RPMI7951 (cell line): Measurements from ENCODE around the gene BCAS3. TPM values are rescaled to one million over a fixed set of nuclear protein-coding genes. Genes with fewer than 3 reads are reported as not detected.

ENCODE experiments used
- DNase-seq: peaks from one replicate; pipeline ENCODE4 v3.0.0-alpha.2; 2012; ENCODE audit warnings: low read depth
- total RNA-seq: library from RNA; depleted of rRNA; stranded (reverse); fragments of >200 nt; shearing (Covaris generic); gene quantifications from 2 replicates; pipeline ENCODE4 v1.2.3, GENCODE V29; 2014

Gene BCAS3
- total RNA-seq, 1 experiment from 2014 or later = 11.2 TPM

DNA sequence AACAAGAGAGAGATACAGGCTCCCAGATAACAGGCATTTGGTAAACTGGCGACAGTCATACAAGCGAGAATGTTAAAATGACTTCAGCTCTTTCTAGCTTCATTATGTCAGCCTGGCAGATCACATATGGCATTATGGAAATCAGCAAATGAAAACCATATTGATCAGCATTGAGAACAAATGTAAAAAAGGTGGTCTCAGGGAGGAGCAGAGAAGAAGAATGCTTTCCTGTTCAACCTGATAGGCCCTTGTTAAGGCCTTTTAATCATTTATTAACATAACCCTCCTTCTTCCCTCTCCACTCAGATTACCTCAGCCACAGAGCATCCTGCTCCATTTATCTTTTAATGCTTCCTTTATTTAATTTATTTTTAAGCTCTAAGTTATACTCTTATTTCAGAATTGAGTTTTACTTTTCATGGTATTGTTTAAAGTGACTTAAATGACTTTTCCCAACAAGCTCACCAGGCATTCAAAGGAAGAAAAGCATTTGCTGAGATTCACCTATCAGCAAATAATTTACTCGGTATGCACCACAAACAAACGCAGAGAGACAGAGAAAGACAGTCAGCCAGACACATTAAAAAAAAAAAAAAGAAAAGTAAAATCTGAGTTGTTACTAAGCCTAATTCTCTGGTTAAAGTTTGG, 478.1 kb downstream of the BCAS3 start:
- DNase-seq = no peak

DNA sequence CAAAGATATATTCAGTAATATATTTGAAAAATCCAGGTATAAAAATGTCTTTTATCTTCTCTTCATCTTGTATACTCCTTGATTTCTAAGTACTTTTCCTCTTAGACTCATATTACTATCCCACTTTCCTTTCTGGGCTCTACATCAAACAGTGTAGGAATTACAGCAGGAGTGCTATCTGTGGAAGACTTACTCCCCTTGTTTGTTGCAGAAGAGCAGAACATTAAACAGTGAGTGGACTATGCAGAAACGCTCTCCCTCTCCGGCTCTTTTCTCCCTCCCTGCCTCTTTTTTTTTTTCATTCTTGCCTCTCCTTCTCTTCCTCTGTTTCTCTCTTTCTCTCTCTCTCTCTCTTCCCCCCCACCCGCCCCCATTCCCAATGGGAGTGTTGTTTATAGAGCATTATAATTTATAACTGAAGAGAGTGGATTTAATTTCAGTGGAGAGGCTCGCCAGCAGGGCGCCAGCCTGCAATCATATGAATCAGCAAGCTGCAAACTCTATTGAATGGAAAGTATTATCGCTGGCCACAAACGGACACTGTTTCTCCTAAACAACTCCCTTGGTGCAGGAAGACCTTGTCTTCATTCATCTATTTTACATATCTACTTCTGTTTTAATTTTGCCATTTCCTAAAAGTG, 479.7 kb downstream of the BCAS3 start:
- peak; percentile 75 for DNase-seq

DNA sequence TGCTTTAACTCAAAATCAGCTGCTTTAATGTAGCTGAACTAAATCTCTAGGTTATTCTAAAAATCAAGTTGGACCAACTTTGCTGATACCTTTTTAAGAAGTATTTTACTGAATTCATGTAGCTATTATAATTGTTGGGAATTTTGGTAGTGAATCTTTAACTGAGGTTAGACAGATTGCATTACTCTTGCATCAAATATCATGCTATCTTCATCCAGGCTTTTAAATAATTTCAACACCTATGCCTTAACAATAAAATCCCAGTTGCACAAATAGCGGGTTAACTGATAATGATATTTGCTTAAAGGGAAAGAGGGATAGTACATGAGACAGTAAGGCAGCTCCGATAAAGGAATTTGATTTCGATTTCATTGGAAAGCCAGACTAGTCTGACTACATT, 480.7 kb downstream of the BCAS3 start:
- peak; percentile 11 for DNase-seq

DNA sequence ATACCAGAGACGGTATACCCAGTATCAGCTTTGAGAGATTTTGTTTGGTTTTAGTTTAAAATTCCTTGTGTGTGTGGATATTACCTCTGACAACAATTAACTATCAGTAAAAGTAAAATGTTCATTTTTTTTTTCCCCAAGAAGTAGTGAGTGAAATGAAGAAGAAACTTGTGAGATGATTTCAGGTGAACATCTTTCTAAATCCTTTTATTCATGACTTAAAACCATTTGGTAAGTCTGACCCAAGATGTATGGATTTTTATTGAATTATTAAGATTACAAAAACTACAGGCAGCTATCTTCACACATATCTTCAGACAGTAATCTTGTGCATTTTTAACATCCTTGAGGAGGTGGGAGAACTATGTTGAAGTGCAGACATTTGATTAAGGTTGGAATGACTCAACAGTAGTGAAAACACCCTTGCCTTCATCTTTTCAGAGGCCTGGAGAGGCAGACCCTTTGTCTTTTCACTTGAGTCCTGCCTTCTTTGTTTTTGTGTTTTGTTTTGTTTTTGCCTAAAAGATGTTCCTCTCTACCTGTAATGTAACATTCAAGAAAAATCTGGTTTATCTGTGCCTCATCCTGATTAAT, 481.7 kb downstream of the BCAS3 start:
- DNase-seq = peak; percentile 32

DNA sequence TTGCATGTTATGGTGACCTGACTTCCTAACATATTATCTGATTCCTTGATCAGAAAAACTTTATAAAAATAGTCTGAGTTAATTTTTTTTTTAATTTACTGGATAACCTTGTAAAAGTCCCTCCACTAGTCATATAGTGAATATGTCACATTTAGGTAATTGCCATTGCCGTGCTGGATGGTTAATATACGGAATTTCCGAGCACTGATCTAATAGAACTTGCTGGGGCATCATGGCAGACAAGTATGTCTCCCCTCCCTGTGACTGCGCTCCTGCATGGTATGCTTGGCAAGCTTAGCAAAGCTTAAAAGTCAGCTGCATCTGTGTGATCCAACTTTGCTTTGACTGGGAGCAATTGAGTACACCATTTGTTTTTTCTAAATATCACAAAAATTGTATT, 482.6 kb downstream of the BCAS3 start:
- peak; percentile 8 for DNase-seq

DNA sequence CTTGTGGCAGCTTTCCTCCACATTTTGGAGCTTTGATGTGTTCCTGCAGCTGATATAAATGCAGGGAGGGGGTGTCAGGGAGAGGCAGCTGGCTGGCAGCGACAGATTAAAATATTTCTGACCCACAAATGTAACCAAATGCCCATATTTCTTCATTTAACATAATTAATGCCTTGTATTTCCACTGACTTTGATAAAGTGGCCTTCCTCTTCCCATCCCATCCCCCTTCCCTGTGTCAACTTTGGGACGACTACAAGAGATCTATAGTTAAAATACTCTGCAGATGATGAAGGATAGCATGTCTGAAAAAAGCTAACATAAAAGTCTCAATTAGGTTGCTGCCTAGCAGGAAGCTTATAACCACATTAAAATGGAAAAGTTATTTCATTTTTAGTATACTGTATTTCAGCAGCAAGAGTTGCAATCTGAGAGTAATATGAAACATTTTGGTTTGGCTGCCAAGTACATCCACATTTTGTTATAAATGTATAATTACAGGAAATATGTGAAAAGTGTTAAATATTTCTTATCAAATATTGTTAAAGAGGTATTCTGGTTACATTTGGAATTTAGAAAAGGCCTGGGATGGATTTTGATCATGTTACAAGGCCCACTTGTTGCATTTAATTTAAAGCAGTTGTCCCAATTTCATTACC, 483.3 kb downstream of the BCAS3 start:
- DNase-seq = peak; percentile 40

DNA sequence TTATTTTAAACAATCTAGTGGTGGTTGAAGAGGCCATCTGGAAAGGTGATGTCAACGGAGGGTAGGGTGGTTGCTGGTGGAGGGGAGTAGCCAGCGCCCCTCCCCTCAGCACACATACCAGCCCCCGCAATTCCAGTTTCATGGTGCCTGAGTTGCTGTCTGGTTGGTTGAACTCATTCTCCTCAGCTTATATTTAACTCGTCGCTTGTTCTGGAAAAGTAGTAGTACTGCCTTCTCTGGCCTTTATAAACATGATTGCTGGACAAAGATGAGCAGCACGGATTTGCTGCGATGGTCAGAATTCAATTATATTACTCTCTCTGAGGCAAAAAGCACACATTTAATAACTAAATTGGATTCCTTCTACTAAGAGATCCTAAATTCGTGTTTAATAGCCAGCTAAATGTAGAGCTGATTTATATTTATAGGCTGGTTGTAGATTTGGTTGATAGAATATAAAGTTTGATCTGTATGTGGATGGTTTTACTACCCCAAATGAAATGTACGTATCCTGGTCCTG, 484.0 kb downstream of the BCAS3 start:
- DNase-seq = no peak

DNA sequence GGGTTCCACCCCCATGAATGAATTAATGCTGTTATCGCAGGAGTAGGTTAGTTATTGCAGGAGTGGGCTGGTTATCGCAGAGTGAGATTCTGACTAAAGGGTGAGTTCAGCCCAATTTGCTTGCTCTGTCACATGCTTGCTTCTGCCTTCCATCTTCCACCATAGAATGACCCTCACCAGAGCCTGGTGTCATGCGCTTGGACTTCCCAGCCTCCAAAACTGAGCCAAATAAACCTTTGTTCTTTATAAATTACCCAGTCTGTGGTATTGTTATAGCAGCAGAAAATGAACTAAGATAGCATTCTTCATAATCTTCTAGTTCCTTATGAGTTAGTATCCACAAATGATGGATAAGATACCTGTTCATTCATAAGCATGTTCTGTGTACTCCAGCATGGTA, 486.9 kb downstream of the BCAS3 start:
- DNase-seq = no peak

DNA sequence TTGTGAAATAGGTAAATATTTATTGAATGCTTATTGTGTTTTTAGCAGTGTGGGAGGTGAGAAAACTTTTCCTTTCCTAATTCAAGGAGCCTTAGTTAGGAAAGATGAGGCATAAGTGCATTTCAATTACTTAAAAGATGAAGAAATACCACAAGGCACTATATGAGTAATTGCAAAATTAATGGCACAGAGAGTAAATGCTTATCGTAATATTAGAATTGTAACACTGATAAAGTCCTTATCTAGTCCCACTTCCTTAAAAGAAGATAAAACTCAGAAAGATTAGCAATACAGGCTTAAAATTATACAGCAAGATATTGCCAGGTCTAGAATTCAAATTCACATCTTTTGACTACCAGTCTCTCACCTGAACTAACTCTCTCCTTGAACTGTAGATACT, 489.4 kb downstream of the BCAS3 start:
- no peak for DNase-seq

DNA sequence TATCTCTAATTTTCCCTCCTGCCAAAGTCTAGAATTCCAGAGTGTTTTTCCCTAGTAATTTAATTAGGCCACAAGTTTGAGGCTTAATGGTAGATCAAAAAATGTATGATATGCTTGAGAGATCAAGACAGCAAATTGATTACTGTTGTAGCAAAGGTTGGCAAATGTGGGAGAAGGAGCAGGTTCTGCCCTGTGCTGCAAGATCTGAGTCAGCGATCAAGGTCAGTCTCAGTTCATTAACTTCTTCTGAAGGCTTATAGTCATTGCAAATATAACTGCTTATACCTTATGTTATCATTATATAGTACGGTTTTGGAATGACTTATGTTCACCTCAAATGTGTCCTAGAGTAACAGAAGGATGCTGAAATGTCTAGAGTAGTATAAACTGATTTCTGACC, 490.9 kb downstream of the BCAS3 start:
- no peak for DNase-seq

DNA sequence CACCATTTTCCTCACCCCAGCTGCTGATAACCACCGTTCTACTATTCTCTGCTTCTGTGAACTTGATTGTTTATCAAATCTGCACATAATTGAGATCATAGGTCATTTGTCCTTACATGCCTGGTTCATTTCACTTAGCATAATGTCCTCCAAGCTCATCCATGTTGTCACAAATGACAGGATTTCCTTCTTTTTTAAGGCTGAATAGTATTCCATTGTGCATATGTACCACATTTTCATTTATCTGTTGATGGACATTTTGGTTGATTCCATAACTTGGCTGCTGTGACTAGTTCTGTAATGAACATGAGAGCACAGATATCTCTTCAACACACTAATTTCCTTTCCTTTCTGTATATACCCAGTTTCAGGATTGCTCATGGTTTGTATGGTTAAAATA, 496.7 kb downstream of the BCAS3 start:
- DNase-seq = no peak

DNA sequence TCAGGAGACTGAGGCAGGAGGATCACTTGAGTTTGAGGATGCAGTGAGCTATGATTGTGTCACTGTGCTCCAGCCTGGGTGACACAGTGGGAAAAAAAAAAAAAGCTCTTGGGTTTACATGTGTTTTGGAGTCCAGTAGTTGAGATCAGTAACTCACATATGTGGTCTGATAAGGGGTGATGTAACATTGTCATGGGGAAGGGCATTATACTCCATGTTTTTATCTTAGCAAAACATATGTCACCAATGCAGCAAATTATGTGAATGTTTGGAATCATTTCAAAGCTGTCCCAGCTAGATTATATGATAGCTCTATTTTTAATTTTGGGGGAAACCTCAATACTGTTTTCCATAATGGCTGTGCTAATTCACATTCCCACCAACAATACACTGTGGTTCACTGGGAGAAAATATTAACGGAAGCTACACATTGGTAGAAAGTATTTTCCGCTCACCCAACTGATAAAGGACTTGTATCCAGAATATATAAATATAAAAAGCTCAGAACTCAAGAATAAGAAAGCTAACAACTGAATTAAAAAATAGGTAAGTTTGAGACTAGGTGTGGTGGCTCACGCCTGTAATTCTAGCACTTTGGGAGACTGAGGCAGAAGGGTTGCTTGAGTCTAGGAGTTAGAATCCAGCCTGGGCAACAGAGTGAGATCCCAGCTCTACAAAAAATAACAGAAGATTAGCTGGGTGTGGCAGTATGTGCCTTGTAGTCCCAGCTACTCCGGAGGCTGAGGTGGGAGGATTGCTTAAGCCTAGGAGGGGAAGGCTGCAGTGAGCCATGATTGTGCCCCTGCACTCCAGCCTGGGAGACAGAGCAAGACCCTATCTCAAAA, 497.9 kb downstream of the BCAS3 start:
- DNase-seq = no peak

DNA sequence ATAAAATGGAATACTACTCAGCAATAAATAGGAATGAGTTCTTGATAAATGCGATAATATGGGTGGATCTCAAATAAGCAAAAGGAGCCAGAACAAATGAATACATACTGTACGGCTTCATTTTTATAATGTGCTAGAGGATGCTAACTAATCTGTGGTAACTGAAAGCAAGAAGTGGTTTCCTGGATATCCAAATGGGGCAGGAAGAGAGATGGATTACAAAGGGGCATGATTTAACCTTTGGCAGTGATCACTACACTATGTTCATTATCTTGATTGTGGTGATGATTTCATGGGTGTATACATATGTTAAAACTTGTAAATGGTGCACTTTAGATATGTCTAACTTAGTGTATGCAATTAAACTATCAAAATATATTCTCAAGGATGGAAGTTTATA, 499.7 kb downstream of the BCAS3 start:
- no peak for DNase-seq

DNA sequence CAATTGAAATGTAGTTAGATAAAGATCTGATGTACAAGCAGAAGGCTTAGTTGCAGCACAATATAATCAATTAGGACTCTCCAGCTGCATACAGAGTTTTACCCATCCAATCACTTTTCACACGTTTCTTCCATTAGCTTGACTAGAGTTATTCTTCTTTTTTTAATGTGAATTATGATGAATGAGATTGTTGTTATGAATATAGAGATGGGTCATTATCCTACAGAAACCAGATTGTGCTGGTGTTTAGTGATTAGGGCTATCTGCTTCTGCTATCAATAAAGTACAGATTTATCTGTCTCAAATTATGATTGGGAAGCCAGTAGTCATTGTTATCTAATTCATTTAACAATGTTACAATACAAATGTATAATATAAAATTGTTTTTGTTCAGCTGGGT, 500.6 kb downstream of the BCAS3 start:
- DNase-seq = no peak

DNA sequence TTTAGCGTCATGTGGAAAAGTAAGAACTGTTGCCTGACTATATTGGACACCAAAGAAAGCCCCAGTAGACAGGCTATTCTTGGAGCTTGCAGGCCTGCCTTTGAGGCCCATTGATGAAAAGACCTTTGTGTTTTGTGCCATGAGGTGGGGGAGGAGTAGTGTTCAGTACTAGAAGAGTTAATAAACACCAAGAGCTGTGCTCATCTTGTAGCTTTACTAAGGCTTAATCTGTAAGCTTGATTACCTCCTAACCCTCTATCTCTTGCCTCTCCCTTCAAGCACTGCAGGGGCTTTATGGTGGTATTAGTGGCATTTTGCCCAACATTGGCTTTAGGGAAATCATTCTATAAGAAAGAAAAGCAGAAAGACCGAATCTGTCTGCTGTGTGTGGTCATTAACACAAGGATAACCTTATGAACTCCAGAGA, 501.7 kb downstream of the BCAS3 start:
- DNase-seq = peak; percentile 36

DNA sequence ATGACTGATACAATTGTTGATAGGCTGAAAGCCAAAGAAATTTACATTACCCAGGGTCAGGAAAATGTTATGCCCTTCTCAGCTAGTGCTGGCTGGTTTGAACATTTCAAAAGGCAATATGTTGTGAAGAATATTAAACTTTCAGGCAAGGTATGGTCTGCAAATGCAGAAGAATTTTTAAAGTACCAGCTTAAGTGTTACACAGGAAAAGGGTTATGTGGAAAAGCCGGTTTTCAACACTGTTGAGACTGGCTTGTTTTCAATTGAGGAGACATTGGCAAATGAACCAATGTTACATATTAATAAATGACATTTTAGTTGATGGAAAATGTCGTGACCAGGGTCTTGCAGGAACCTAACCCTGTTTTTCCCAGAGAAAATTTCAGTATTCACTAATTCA, 506.1 kb downstream of the BCAS3 start:
- no peak for DNase-seq

DNA sequence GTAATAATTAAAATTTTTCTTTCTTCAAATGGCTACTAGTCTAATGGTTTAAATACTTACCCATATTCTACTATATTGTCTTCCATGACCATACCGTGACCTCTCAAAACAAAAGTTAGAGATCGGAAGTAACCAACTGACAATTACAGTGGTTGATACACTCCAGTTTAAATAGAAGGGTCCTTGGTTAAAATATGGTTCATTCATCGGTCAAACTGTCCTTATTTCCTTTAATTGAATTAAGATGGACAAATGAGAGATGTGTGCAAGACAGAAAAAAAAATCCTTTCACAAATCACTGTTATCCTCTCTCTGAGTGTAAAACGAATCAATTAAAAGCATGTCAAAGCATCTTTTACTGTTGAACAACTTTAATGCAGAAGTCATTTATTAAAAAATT, 507.7 kb downstream of the BCAS3 start:
- no peak for DNase-seq

DNA sequence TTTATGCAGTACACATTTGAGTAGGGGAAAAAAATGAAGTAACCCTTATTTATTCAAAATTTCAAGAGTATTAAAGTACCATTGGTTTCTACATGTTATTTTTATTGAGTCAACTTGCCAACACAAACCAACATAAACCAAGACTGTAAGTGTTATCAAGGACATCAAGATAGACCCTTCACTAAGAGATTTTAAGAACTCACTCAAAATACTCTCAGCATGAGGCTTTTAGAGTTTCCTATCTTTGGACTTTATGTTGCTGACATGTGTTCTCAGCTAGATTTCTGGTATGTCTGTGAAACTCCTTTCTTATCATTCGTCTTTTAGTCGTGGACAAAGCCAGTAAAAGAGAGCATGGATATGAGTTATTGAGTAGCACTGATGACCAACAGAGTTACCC, 509.4 kb downstream of the BCAS3 start:
- DNase-seq = no peak

DNA sequence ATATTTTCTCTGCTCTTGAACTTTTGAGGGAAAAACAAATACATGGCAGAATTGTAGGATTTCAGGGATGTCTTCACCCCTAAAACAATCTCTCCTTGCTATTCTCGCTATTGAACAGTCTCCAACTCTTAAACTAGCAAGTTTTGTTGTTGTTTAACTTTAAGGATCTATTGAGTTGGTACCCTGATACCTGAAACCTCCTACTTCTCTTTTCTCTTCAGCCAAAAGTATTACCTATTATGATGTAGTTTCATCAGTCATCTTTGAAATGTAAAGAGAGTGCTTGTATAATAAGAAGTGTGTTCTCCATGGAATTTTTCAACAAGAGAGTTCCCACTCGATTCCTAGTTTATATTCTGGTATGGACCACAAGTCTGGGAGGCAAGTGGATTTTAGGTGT, 510.4 kb downstream of the BCAS3 start:
- DNase-seq = no peak

DNA sequence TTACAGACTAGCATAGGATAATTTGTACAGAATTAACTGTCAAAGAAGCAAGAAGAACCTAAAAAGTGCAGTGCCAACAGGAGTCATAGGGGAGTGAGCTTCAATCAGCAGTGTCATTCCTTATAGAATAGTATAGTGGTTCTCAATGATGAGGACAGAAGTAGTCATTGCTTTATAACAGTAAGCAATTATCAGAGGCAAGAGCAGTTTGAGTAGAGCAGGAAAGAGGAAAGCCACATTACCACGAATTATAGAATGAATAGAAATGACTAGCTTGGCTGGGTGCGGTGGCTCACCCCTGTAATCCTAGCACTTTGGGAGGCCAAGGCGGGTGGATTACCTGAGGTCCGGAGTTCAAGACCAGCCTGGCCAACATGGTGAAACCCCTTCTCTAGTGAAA, 512.3 kb downstream of the BCAS3 start:
- no peak for DNase-seq

DNA sequence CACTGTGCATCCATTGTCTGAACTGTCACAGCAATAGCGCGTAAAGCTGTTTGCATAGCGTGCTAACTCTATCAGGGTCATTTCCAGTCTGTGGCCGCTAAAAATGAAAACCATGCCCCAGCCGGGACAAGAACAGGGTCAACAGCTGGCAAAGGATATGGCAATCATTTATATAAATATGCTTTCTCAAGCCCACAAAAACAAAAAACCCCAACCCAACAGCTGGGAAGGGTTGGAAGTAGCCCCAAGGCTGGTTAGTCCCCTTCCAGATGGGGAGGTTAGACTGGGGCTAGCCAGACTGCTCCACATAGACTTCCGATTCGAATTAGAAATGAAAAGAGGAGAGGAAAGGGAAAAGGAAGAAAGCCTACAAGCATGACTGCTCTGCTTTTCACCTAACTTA, 518.7 kb downstream of the BCAS3 start:
- peak; percentile 99 for DNase-seq

DNA sequence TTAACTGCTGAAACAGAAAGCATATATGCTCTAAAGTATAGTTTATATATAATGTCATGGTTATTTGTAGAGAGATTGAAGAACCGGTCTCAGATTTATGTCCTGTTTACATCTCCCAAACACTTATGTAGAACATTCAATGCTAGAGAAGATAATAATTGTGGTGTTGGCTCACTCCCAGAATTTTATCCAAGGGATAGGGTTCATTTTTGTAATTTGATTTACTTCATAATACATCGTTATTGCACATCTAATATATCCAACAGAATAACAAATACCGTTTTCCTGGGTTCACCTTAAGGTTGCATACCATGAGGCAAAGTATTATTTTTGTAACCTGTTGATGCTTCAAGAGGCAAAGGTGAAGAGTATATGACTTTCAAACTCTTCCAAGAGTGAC, 519.1 kb downstream of the BCAS3 start:
- no peak for DNase-seq
